GM19025 (cell line): ENCODE measurements around the gene NEAT1.

Experiments
- ATAC-seq: cut with Tn5 transposase; IDR thresholded peaks from one replicate; pipeline ENCODE4 v1.9.1; 2021; ENCODE audit warnings: mild to moderate bottlenecking, low read depth, moderate library complexity; ENCODE audit not compliant: unreplicated experiment

The NEAT1 gene

GRCh38 chr11:65432686-65433582 lies 10.3 kb downstream of the NEAT1 start:
- no peak for ATAC-seq

GRCh38 chr11:65433657-65434056 lies 11.1 kb downstream of the NEAT1 start:
- no peak for ATAC-seq

GRCh38 chr11:65434057-65434666 lies 11.6 kb downstream of the NEAT1 start:
- no peak for ATAC-seq

GRCh38 chr11:65434667-65435410 lies 12.2 kb downstream of the NEAT1 start:
- ATAC-seq: no peak

GRCh38 chr11:65435411-65435931 lies 12.9 kb downstream of the NEAT1 start:
- ATAC-seq: no peak

GRCh38 chr11:65435981-65436411 lies 13.4 kb downstream of the NEAT1 start:
- no peak for ATAC-seq

- ATAC-seq: no peak
Observed at GRCh38 chr11:65436412-65437032, 13.9 kb downstream of the NEAT1 start.

GRCh38 chr11:65437436-65438227 lies 15.0 kb downstream of the NEAT1 start:
- ATAC-seq: no peak

GRCh38 chr11:65438257-65439151 lies 15.9 kb downstream of the NEAT1 start:
- ATAC-seq: no peak

- no peak for ATAC-seq
Observed at GRCh38 chr11:65439331-65440181, 17.0 kb downstream of the NEAT1 start.

- no peak for ATAC-seq
Observed at GRCh38 chr11:65440831-65441499, 18.4 kb downstream of the NEAT1 start.

- ATAC-seq: no peak
Observed at GRCh38 chr11:65442842-65443331, 20.3 kb downstream of the NEAT1 start.

- ATAC-seq: no peak
Observed at GRCh38 chr11:65444314-65445051, 21.9 kb downstream of the NEAT1 start.

- ATAC-seq: no peak
Observed at GRCh38 chr11:65445101-65445603, 22.6 kb downstream of the NEAT1 start.

GRCh38 chr11:65445604-65446445 lies 23.2 kb downstream of the NEAT1 start:
- no peak for ATAC-seq
